Measurements from ENCODE around the gene SCNM1.

DNA sequence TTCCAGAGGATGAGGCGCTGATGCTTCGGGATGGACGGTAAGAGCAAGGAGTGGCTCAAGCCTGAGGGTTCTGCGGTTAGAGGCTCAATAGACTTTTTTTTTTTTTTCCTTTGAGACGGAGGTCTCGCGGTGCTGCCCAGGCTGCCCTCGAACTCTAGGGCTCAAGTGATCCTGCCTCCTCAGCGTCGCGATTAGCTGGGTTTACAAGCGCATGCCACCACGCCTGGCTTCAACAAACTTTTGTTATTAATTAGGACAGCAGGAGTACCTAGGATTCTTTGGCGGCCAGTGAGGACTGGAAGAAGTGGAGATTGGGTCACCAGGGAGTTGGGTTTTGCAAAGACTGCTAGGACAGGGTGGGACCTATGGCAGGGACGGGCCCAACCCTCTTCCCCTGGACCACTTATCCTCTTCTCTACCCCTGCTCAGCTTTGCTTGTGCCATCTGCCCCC, 587 bp downstream of the SCNM1 start:
- no peak for TF ChIP-seq CTCF (IDR thresholded peaks at IDR 0.05)
- no peak for TF ChIP-seq POLR2AphosphoS5 (IDR thresholded peaks at IDR 0.05)
- TF ChIP-seq EP300 (IDR thresholded peaks at IDR 0.05): no peak
